GM06990 (cell line): ENCODE data around the gene LRRC27.
A peak's percentile ranks its signal among the peaks of the same experiment; 100 is the strongest.
"Not testable (repeated sequence)": the region's sequence is repeated elsewhere in the genome, so short reads cannot be mapped to it uniquely, and the experiment has no call there.

Experiments used
- DNase-seq: peaks from one replicate; pipeline ENCODE4 v3.0.0-alpha.2; 2011; ENCODE audit not compliant: insufficient read length; ENCODE audit errors: extremely low read depth
- H3K27me3 ChIP-seq: replicated peaks from 2 replicates; pipeline ENCODE4 v1.6.0; 2011; ENCODE audit warnings: low read length; ENCODE audit not compliant: control insufficient read depth, insufficient read depth
- H3K36me3 ChIP-seq: 2 replicates; pipeline ENCODE4 v1.5.1; 2011; ENCODE audit warnings: low read length; ENCODE audit not compliant: control insufficient read depth, insufficient read depth
- H3K4me3 ChIP-seq: replicated peaks from 2 replicates; pipeline ENCODE4 v1.5.1; 2011; ENCODE audit warnings: low read depth, mild to moderate bottlenecking, control low read depth, low read length
- CTCF ChIP-seq: IDR thresholded peaks from 2 replicates; pipeline ENCODE4 v1.5.1; 2011; ENCODE audit warnings: low read length, control low read depth, mild to moderate bottlenecking, inconsistent platforms; ENCODE audit not compliant: insufficient read depth, poor library complexity, severe bottlenecking

Gene LRRC27

GRCh38 chr10:132351611-132352010 is 19.6 kb downstream of the LRRC27 start:
- Histone ChIP-seq H3K4me3 (no peak overlapping the region), H3K36me3 (no peaks in the 10 kb centered on the region), H3K27me3 (no peaks in the 10 kb centered on the region)
- DNase-seq: no peak
- no peak for TF ChIP-seq CTCF

GRCh38 chr10:132352462-132353308 is 20.7 kb downstream of the LRRC27 start:
- TF ChIP-seq CTCF: peak; percentile 85
- not testable (repeated sequence) for H3K27me3 ChIP-seq, H3K36me3 ChIP-seq, H3K4me3 ChIP-seq
- peak; percentile 63 for DNase-seq

- no peak for TF ChIP-seq CTCF
- no peak for DNase-seq
- no peaks in the 10 kb centered on the region for H3K36me3 ChIP-seq
- H3K27me3 ChIP-seq: no peaks in the 10 kb centered on the region
- H3K4me3 ChIP-seq: no peak overlapping the region
Observed at GRCh38 chr10:132353456-132354355, 21.7 kb downstream of the LRRC27 start.

- H3K4me3 ChIP-seq: no peak overlapping the region
- TF ChIP-seq CTCF: no peak
- DNase-seq: no peak
- H3K27me3 ChIP-seq: no peaks in the 10 kb centered on the region
- no peaks in the 10 kb centered on the region for H3K36me3 ChIP-seq
Observed at GRCh38 chr10:132354356-132355094, 22.5 kb downstream of the LRRC27 start.

- no peaks in the 10 kb centered on the region for H3K27me3 ChIP-seq
- TF ChIP-seq CTCF: no peak
- no peaks in the 10 kb centered on the region for H3K36me3 ChIP-seq
- DNase-seq: no peak
- H3K4me3 ChIP-seq: no peak overlapping the region
Observed at GRCh38 chr10:132355297-132355696, 23.3 kb downstream of the LRRC27 start.
